IMR-90 (cell line): ENCODE measurements around the gene PLEKHF1. TPM values are rescaled to one million over a fixed set of nuclear protein-coding genes. Genes with fewer than 3 reads are reported as not detected.

Source experiments
- ATAC-seq: fragments of 200-7000 bp; cut with Tn5 transposase; 2 replicates; pipeline ENCODE4 v1.9.1; 2020; ENCODE audit warnings: low read depth, mild to moderate bottlenecking, moderate library complexity
- BruUV-seq: library from RNA; stranded (reverse); fragments of 400-500 nt; replicated peaks from 2 replicates; lab custom pipeline; 2021; lab: Mats Ljungman, UMichigan
- CTCF ChIA-PET: fragments of 300-600 bp; formaldehyde crosslinking; extraction: SDS; loops from one replicate; lab custom pipeline; 2021; ENCODE audit warnings: antibody characterized with exemption; lab: Yijun Ruan, JAX
- POLR2A ChIA-PET: fragments of 300-600 bp; sonication (Branson Sonifier 250); formaldehyde crosslinking; loops from one replicate; lab custom pipeline; 2022; ENCODE audit warnings: antibody characterized with exemption; ENCODE audit not compliant: unreplicated experiment; lab: Charles Lee
- DNase-seq: peaks from one replicate; pipeline ENCODE4 v3.0.0; 2013
- H2AFZ ChIP-seq: replicated peaks from 2 replicates; pipeline ENCODE3; 2013; ENCODE audit warnings: low read length, mild to moderate bottlenecking; ENCODE audit not compliant: poor library complexity
- H2AK5ac ChIP-seq: 2 replicates; pipeline ENCODE4 v1.6.1; 2013; ENCODE audit warnings: low read depth, low read length, inconsistent platforms
- H2AK9ac ChIP-seq: replicated peaks from 2 replicates; pipeline ENCODE3; 2013; ENCODE audit warnings: mild to moderate bottlenecking, low read depth, low read length, moderate library complexity; ENCODE audit not compliant: poor library complexity
- H2BK120ac ChIP-seq: 2 replicates; pipeline ENCODE4 v1.6.1; 2013; ENCODE audit warnings: low read depth, low read length, inconsistent platforms
- H2BK15ac ChIP-seq: 3 replicates; pipeline ENCODE4 v1.6.1; 2013; ENCODE audit warnings: low read depth, low read length, inconsistent platforms
- H2BK20ac ChIP-seq: 2 replicates; pipeline ENCODE4 v1.6.1; 2013; ENCODE audit warnings: low read depth, mild to moderate bottlenecking, inconsistent platforms, low read length, moderate library complexity
- H2BK5ac ChIP-seq: 2 replicates; pipeline ENCODE4 v1.6.1; 2013; ENCODE audit warnings: mild to moderate bottlenecking, low read depth, low read length, inconsistent platforms; ENCODE audit not compliant: poor library complexity, severe bottlenecking
- H3K14ac ChIP-seq: replicated peaks from 2 replicates; pipeline ENCODE4 v1.6.1; 2013; ENCODE audit warnings: low read depth, low read length, inconsistent platforms
- H3K18ac ChIP-seq: 2 replicates; pipeline ENCODE4 v1.6.1; 2013; ENCODE audit warnings: low read depth, low read length, control low read depth
- H3K23ac ChIP-seq: 2 replicates; pipeline ENCODE4 v1.6.1; 2013; ENCODE audit warnings: low read depth, low read length, inconsistent platforms
- H3K27ac ChIP-seq: 2 replicates; pipeline ENCODE4 v1.5.1; 2013; ENCODE audit warnings: mild to moderate bottlenecking, control low read depth, low read length; ENCODE audit not compliant: insufficient read depth
- H3K27me3 ChIP-seq: 2 replicates; pipeline ENCODE4 v1.6.1; 2013; ENCODE audit warnings: low read length; ENCODE audit not compliant: control insufficient read depth, insufficient read depth
- H3K36me3 ChIP-seq: 2 replicates; pipeline ENCODE4 v1.6.1; 2013; ENCODE audit warnings: low read length, mixed read lengths; ENCODE audit not compliant: control insufficient read depth, insufficient read depth
- H3K4ac ChIP-seq: 2 replicates; pipeline ENCODE4 v1.6.1; 2013; ENCODE audit warnings: low read depth, low read length, inconsistent platforms
- H3K4me1 ChIP-seq: 2 replicates; pipeline ENCODE4 v1.6.1; 2013; ENCODE audit warnings: low read length, mixed read lengths; ENCODE audit not compliant: control insufficient read depth, insufficient read depth
- H3K4me2 ChIP-seq: 2 replicates; pipeline ENCODE4 v1.6.1; 2013; ENCODE audit warnings: low read depth, mild to moderate bottlenecking, control low read depth, low read length, moderate library complexity
- H3K4me3 ChIP-seq: 2 replicates; pipeline ENCODE4 v1.5.1; 2013; ENCODE audit warnings: low read depth, mild to moderate bottlenecking, control low read depth, low read length, moderate library complexity; ENCODE audit not compliant: insufficient read depth
- H3K56ac ChIP-seq: 2 replicates; pipeline ENCODE4 v1.6.1; 2013; ENCODE audit warnings: low read length, inconsistent platforms; ENCODE audit not compliant: insufficient read depth; ENCODE audit errors: extremely low read depth
- H3K79me1 ChIP-seq, 2 experiments: 2 replicates each; pipeline ENCODE4 v1.6.1; 2013; ENCODE audit warnings: low read length in 2 of 2, inconsistent platforms in 1 of 2, low read depth in 1 of 2
- H3K9ac ChIP-seq: 2 replicates; pipeline ENCODE4 v1.6.1; 2013; ENCODE audit warnings: low read depth, low read length, control low read depth
- H3K9me1 ChIP-seq: 2 replicates; pipeline ENCODE4 v1.6.1; 2013; ENCODE audit warnings: low read length, inconsistent platforms; ENCODE audit not compliant: insufficient read depth
- H3K9me3 ChIP-seq: 2 replicates; pipeline ENCODE4 v1.6.1; 2013; ENCODE audit warnings: low read length; ENCODE audit not compliant: control insufficient read depth, insufficient read depth
- H4K20me1 ChIP-seq: 2 replicates; pipeline ENCODE4 v1.6.1; 2013; ENCODE audit warnings: low read length, inconsistent platforms; ENCODE audit not compliant: insufficient read depth
- H4K5ac ChIP-seq: 2 replicates; pipeline ENCODE4 v1.6.1; 2013; ENCODE audit warnings: mild to moderate bottlenecking, low read depth, low read length, control low read depth
- H4K8ac ChIP-seq, 2 experiments: 2 replicates each; pipeline ENCODE4 v1.6.1; 2013; ENCODE audit warnings: low read depth in 2 of 2, low read length in 2 of 2, control low read depth in 1 of 2, inconsistent platforms in 1 of 2
- H4K91ac ChIP-seq: 2 replicates; pipeline ENCODE4 v1.6.1; 2013; ENCODE audit warnings: low read depth, low read length, inconsistent platforms; ENCODE audit not compliant: insufficient read depth
- CHD1 ChIP-seq: IDR thresholded peaks from 2 replicates; pipeline ENCODE4 v1.6.1; 2012; ENCODE audit warnings: low read depth, low read length, improper control_type of control experiment
- FOS ChIP-seq: fragments of 150-350 bp; IDR thresholded peaks from 2 replicates; pipeline ENCODE4 v1.6.1; 2016; ENCODE audit warnings: low read depth, low read length
- MAFK ChIP-seq: IDR thresholded peaks from 2 replicates; pipeline ENCODE4 v1.6.1; 2012; ENCODE audit warnings: low read depth, low read length, improper control_type of control experiment
- MAZ ChIP-seq: IDR thresholded peaks from 2 replicates; pipeline ENCODE4 v1.6.1; 2012; ENCODE audit warnings: low read depth, mild to moderate bottlenecking, low read length, improper control_type of control experiment, moderate library complexity, borderline replicate concordance
- MXI1 ChIP-seq: IDR thresholded peaks from 2 replicates; pipeline ENCODE4 v1.6.1; 2012; ENCODE audit warnings: low read depth, mild to moderate bottlenecking, low read length, moderate library complexity, borderline replicate concordance
- NFE2L2 ChIP-seq: fragments of 150-350 bp; IDR thresholded peaks from 2 replicates; pipeline ENCODE4 v1.6.1; 2016; ENCODE audit warnings: low read depth, mild to moderate bottlenecking, low read length
- RAD21 ChIP-seq: IDR thresholded peaks from 2 replicates; pipeline ENCODE4 v1.6.1; 2012; ENCODE audit warnings: low read length, improper control_type of control experiment
- RCOR1 ChIP-seq: IDR thresholded peaks from 2 replicates; pipeline ENCODE4 v1.6.1; 2012; ENCODE audit warnings: mild to moderate bottlenecking, low read length, improper control_type of control experiment; ENCODE audit not compliant: insufficient replicate concordance
- RFX5 ChIP-seq: IDR thresholded peaks from 2 replicates; pipeline ENCODE4 v1.8.0; 2012; ENCODE audit warnings: low read depth, mild to moderate bottlenecking, low read length, moderate library complexity
- SMC3 ChIP-seq: fragments of 150-350 bp; IDR thresholded peaks from 2 replicates; pipeline ENCODE4 v1.6.1; 2016; ENCODE audit warnings: low read depth, mild to moderate bottlenecking, antibody characterized with exemption, low read length, moderate library complexity
- WGBS, 2 experiments: methylation state at CpG; one replicate each; pipeline versions ENCODE4 v1.1.5 to v1.1.7; 2013; ENCODE audit warnings: missing lambda C conversion rate in 2 of 2; ENCODE audit not compliant: insufficient read length in 1 of 2; ENCODE audit errors: extremely low coverage in 2 of 2; 5-methylcytosine and 5-hydroxymethylcytosine counted together
- dilution Hi-C: fragments of 300-500 bp; cut with HindIII; formaldehyde crosslinking; loops from one replicate; pipeline ENCODE4 v1.14.3; 2018; ENCODE audit warnings: low sequenced_read_pairs; ENCODE audit not compliant: unreplicated experiment
- in situ Hi-C: fragments of 300-500 bp; cut with MboI; formaldehyde crosslinking; loops from 3 replicates; pipeline ENCODE4 v1.14.3; 2019; ENCODE audit warnings: low sequenced_read_pairs, inconsistent platforms, mixed read lengths
- intact Hi-C: fragments of 100-400 bp; cut with micrococcal nuclease; formaldehyde crosslinking; loops from 2 replicates; pipeline ENCODE4 v1.10.0; 2022
- polyA plus RNA-seq, 3 experiments: library from polyadenylated mRNA; depleted of rRNA; stranded (reverse); fragments of >200 nt; gene quantifications; 2 replicates each; pipeline ENCODE4 v1.2.3, GENCODE V29; 2012; ENCODE audit warnings: low replicate concordance in 1 of 3
- total RNA-seq: library from RNA; depleted of rRNA; stranded (reverse); fragments of >200 nt; gene quantifications from 2 replicates; pipeline ENCODE4 v1.2.3, GENCODE V29; 2012
- TF ChIP-seq, protein P1 (sequence below): fragments of 150-350 bp; IDR thresholded peaks from 2 replicates; pipeline ENCODE4 v1.6.1; 2016; ENCODE audit warnings: low read depth, mild to moderate bottlenecking, low read length, moderate library complexity, borderline replicate concordance
- TF ChIP-seq, protein P2 (sequence below): conservative IDR thresholded peaks from 2 replicates; pipeline ENCODE4 v1.5.1; 2012; ENCODE audit warnings: mild to moderate bottlenecking, low read depth, low read length, improper control_type of control experiment

The PLEKHF1 gene
- total and polyA plus RNA-seq, 2 of the 4 experiments (the other 2 are of a cell fraction), result 5.0 to 6.6 TPM

DNA sequence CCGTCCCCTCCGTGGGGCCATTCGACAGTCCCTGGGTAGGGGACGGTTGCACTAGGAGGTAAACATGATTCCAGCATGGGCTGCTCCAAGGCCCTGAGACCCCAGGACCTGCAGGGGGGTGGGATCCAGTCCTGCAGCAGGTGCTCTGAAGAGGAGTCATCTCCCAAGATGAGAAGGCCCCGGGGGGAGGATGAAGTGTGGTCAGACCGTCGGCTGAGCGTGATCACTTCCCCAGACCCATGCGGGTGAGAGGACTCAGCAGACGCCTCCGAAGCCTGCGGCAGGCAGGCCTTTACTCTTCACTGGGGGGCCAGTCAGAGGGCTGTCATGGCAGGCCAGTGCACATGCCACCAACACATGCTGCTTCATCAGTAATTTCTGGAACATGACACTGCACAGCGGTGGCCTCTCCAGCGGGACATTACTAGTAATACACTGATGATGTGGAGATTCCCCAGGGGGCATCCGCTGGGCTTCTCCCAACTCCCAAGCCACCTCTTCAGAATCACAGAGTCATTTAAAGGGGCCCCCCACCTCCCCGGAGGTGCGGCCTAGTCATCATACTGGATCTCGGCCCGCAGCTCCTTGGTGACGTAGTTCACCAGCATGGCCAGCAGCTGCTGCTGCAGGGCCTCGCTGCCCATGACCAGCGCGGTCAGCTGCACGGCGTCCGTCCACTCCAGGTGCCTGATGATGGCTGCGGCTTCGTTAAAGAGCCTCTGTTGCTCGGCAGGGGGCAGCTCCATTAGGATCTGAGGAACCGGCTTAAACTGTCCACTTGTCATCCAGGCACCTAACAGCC lies 37.1 kb downstream of the PLEKHF1 start (continued):
- no peak for TF ChIP-seq RCOR1

DNA sequence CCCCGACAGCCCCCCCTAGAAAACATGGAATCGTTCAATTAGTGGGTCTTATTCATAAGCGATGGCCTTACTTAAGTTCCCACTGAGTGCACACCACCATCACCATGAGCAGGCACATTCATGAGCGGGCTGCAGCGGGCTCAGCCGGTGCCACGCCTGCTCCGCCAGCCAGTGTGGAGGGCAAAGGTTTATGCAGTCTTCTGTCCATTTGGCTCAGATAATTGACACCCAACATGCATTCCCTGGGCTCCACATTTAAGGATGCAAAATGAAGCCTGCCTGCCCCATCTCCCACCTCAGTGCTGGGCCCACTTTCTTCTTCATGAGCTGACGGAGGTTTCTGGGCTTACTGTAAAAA lies 37.7 kb downstream of the PLEKHF1 start:
- intact Hi-C loops (no loop called here), in situ Hi-C loops (no loop called here), dilution Hi-C loops (no loop called here)
- no peak overlapping the region for H2AFZ ChIP-seq
- H4K20me1 ChIP-seq, result peaks cover 8% of the 10 kb centered on the region; the same call in 1 of the 2 replicates
- H2BK15ac ChIP-seq, result no peak overlapping the region
- no peak overlapping the region for H3K14ac ChIP-seq
- H3K27ac ChIP-seq, result no peak overlapping the region
- H4K5ac ChIP-seq, result no peak overlapping the region
- H3K27me3 ChIP-seq, result no peaks in the 10 kb centered on the region
- no peak overlapping the region for H3K4me3 ChIP-seq
- H2BK5ac ChIP-seq, result no peak overlapping the region
- H4K8ac ChIP-seq, result no peak overlapping the region
- peaks cover 34% of the 10 kb centered on the region for H3K36me3 ChIP-seq
- 100% methylated on average over 1 of the region's 9 CpGs; no CpG with 5 or more reads in 1 of the 2 experiments for WGBS, 2 experiments
- no peak overlapping the region for H4K91ac ChIP-seq
- POLR2A ChIA-PET, result no interaction called here
- H2BK20ac ChIP-seq, result no peak overlapping the region
- no peak overlapping the region for H2BK120ac ChIP-seq
- CTCF ChIA-PET, result no interaction called here
- peaks cover 9 to 12% of the 10 kb centered on the region in 2 experiments; a peak in 3 of 4 replicates for H3K79me1 ChIP-seq
- ATAC-seq (no peak), DNase-seq (no peak)
- H3K9me3 ChIP-seq, result no peaks in the 10 kb centered on the region
- H3K4me1 ChIP-seq, result no peaks in the 10 kb centered on the region
- H3K18ac ChIP-seq, result no peak overlapping the region
- no peak overlapping the region for H3K9ac ChIP-seq
- no peaks in the 10 kb centered on the region for H3K9me1 ChIP-seq
- no peak overlapping the region for H3K4ac ChIP-seq
- H3K56ac ChIP-seq, result no peak overlapping the region
- no TSS peak for BruUV-seq
- H3K23ac ChIP-seq, result no peak overlapping the region
- H2AK5ac ChIP-seq, result no peak overlapping the region
- H2AK9ac ChIP-seq, result no peak overlapping the region
- no peak overlapping the region for H3K4me2 ChIP-seq
- no peak for TF ChIP-seq MAZ
- no peak for TF ChIP-seq MXI1
- no peak for TF ChIP-seq RAD21
- TF ChIP-seq SMC3, result no peak
- TF ChIP-seq MAFK, result no peak
- no peak for TF ChIP-seq CHD1
- TF ChIP-seq RFX5, result no peak
- TF ChIP-seq, protein P1, sequence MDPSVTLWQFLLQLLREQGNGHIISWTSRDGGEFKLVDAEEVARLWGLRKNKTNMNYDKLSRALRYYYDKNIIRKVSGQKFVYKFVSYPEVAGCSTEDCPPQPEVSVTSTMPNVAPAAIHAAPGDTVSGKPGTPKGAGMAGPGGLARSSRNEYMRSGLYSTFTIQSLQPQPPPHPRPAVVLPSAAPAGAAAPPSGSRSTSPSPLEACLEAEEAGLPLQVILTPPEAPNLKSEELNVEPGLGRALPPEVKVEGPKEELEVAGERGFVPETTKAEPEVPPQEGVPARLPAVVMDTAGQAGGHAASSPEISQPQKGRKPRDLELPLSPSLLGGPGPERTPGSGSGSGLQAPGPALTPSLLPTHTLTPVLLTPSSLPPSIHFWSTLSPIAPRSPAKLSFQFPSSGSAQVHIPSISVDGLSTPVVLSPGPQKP, result no peak
- no peak for TF ChIP-seq FOS
- TF ChIP-seq RCOR1, result no peak
- no peak for TF ChIP-seq NFE2L2
- TF ChIP-seq, protein P2, sequence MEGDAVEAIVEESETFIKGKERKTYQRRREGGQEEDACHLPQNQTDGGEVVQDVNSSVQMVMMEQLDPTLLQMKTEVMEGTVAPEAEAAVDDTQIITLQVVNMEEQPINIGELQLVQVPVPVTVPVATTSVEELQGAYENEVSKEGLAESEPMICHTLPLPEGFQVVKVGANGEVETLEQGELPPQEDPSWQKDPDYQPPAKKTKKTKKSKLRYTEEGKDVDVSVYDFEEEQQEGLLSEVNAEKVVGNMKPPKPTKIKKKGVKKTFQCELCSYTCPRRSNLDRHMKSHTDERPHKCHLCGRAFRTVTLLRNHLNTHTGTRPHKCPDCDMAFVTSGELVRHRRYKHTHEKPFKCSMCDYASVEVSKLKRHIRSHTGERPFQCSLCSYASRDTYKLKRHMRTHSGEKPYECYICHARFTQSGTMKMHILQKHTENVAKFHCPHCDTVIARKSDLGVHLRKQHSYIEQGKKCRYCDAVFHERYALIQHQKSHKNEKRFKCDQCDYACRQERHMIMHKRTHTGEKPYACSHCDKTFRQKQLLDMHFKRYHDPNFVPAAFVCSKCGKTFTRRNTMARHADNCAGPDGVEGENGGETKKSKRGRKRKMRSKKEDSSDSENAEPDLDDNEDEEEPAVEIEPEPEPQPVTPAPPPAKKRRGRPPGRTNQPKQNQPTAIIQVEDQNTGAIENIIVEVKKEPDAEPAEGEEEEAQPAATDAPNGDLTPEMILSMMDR, result no peak
